Breast epithelium (tissue), 3 donors: ENCODE data around the gene CCNT1.

Experiments
- POLR2A ChIP-seq: fragments of 450-650 bp; IDR thresholded peaks from one replicate; pipeline ENCODE4 v1.6.1; 2016; ENCODE audit warnings: antibody characterized with exemption, mild to moderate bottlenecking, moderate library complexity
- POLR2AphosphoS5 ChIP-seq, 3 donors: sonication (generic); formaldehyde crosslinking; IDR thresholded peaks; one replicate each; pipeline ENCODE4 v1.6.1; 2017; ENCODE audit warnings: antibody characterized with exemption in 3 of 3
- TF ChIP-seq, protein P1 (sequence below), 3 donors: fragments of 450-650 bp; IDR thresholded peaks; one replicate each; pipeline ENCODE4 v1.5.1; 2016 to 2017; ENCODE audit warnings: antibody characterized with exemption in 3 of 3, mild to moderate bottlenecking in 3 of 3, moderate library complexity in 3 of 3

DNA sequence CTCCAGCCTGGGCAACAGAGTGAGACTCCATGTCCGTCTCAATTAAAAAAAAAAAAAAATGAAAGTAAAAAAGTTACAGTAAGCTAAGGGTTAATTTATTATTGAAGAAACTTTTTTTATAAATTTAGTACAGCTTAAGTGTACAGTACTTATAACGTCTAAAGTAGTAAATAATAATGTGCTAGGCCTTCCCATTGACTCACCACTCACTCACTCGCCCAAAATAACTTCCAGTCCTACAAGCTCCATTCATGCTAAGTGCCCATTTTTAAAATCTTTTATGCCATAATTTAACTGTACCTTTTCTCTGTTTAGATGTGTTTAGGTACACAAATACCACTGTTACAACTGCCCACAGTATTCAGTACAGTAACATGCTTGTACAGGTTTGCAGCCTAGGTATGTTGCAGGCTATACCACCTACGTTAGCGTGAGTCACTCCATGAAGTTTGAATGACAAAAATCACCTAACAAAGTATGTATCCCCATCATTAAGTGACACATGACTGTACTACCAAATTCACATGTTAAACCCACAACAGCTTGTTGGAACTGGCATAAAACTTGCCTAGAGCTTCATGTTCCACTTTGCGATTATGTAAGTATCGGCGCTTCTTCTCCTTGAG is 45.2 kb downstream of the CCNT1 start:
- TF ChIP-seq, protein P1, sequence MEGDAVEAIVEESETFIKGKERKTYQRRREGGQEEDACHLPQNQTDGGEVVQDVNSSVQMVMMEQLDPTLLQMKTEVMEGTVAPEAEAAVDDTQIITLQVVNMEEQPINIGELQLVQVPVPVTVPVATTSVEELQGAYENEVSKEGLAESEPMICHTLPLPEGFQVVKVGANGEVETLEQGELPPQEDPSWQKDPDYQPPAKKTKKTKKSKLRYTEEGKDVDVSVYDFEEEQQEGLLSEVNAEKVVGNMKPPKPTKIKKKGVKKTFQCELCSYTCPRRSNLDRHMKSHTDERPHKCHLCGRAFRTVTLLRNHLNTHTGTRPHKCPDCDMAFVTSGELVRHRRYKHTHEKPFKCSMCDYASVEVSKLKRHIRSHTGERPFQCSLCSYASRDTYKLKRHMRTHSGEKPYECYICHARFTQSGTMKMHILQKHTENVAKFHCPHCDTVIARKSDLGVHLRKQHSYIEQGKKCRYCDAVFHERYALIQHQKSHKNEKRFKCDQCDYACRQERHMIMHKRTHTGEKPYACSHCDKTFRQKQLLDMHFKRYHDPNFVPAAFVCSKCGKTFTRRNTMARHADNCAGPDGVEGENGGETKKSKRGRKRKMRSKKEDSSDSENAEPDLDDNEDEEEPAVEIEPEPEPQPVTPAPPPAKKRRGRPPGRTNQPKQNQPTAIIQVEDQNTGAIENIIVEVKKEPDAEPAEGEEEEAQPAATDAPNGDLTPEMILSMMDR (IDR thresholded peaks at IDR 0.05) = no peak
- no peak for TF ChIP-seq POLR2A
- no peak for TF ChIP-seq POLR2AphosphoS5 (IDR thresholded peaks at IDR 0.05)
